GM19467 (cell line): ENCODE measurements around the gene HTT-AS.

Source experiments
- ATAC-seq: cut with Tn5 transposase; IDR thresholded peaks from one replicate; pipeline ENCODE4 v1.9.1; 2021; ENCODE audit warnings: mild to moderate bottlenecking, moderate library complexity; ENCODE audit not compliant: unreplicated experiment

Gene HTT-AS

DNA sequence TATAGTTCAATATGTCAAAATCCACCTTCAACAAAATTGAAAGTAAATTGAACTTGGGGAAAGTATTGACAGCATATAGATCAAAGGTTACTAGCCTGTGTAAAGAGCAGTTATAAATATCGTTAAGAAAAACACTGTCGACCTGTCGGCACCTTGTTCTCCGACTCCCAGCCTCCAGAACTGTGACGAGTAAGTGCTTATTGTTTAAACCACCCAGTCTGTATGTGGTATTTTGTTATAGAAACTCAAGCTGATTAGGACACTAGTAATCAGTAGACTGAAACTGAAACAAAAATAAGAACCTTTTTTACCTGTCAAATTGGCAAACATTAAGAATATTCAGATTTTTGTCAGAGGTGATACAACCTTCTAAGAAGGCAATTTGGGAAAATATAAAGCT, 17.1 kb upstream of the HTT-AS start:
- ATAC-seq = no peak

GRCh38 chr4:3087115-3087797, 12.9 kb upstream of the HTT-AS start:
- ATAC-seq = no peak

DNA sequence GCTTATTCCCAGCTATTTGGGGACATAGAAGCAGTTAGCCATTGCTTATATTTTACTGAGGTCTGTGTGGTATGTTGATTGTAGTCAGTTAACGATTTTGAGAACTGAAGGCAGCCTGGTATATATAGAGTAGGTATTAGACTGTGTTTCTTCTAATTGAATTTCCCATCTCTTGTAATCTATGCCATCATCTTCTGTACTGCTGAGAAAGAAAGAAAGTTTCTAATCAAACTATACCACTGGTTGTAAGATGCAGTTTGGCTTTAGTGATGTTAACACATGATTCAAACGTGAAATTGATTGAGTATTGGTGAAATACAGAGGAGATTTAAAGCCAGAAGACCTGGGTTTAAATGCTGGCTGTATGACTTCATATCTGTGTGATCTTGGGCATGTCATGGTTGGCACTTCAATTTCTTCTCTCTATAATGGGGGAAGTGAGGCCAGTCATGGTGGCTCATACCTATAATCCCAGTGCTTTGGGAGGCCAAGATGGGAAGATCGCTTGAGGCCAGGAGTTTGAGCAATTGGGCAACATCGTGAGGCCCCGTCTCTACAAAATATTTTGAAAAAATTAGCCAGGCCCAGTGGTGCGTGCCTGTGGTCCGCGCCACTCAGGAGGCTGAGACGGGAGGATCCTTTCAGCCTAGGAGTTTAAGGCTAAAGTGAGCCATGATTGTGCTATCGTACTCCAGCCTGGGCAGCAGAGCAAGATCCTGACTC, 11.8 kb upstream of the HTT-AS start:
- ATAC-seq = no peak

DNA sequence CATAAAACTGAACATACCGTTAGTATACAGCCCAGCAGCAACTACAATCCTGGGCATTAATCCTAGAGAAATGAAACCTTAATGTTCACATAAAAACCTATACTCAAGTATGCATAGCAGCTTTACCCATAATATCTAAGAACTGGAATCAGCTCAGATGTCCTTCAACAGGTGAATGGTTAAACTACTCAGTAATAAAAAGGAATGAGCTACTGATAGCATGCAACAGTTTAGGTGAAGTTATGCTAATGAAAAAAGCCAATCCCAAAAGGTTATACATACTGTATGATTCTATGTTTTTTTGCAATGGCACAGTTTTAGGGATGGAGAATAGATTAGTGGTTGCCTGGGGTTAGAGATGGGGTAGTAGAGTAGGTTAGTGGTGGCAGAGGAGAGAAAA, 9.4 kb upstream of the HTT-AS start:
- ATAC-seq = no peak

GRCh38 chr4:3082925-3083515, 8.7 kb upstream of the HTT-AS start:
- no peak for ATAC-seq

DNA sequence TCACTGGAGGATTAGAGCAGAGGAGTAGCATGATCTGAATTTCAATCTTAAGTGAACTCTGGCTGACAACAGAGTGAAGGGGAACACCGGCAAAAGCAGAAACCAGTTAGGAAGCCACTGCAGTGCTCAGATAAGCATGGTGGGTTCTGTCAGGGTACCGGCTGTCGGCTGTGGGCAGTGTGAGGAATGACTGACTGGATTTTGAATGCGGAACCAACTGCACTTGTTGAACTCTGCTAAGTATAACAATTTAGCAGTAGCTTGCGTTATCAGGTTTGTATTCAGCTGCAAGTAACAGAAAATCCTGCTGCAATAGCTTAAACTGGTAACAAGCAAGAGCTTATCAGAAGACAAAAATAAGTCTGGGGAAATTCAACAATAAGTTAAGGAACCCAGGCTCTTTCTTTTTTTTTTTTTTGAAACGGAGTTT, 5.4 kb upstream of the HTT-AS start:
- no peak for ATAC-seq

DNA sequence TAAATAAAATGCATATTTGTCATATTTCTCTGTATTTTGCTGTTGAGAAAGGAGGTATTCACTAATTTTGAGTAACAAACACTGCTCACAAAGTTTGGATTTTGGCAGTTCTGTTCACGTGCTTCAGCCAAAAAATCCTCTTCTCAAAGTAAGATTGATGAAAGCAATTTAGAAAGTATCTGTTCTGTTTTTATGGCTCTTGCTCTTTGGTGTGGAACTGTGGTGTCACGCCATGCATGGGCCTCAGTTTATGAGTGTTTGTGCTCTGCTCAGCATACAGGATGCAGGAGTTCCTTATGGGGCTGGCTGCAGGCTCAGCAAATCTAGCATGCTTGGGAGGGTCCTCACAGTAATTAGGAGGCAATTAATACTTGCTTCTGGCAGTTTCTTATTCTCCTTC, 3.5 kb upstream of the HTT-AS start:
- peak; percentile 36 for ATAC-seq

GRCh38 chr4:3075652-3075981, 1.3 kb upstream of the HTT-AS start:
- no peak for ATAC-seq

DNA sequence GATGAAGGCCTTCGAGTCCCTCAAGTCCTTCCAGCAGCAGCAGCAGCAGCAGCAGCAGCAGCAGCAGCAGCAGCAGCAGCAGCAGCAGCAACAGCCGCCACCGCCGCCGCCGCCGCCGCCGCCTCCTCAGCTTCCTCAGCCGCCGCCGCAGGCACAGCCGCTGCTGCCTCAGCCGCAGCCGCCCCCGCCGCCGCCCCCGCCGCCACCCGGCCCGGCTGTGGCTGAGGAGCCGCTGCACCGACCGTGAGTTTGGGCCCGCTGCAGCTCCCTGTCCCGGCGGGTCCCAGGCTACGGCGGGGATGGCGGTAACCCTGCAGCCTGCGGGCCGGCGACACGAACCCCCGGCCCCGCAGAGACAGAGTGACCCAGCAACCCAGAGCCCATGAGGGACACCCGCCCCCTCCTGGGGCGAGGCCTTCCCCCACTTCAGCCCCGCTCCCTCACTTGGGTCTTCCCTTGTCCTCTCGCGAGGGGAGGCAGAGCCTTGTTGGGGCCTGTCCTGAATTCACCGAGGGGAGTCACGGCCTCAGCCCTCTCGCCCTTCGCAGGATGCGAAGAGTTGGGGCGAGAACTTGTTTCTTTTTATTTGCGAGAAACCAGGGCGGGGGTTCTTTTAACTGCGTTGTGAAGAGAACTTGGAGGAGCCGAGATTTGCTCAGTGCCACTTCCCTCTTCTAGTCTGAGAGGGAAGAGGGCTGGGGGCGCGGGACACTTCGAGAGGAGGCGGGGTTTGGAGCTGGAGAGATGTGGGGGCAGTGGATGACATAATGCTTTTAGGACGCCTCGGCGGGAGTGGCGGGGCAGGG, 711 bp upstream of the HTT-AS start:
- ATAC-seq = no peak

- peak; percentile 18 for ATAC-seq
Observed at GRCh38 chr4:3073158-3074077, 920 bp downstream of the HTT-AS start.

GRCh38 chr4:3071811-3072210, 2.5 kb downstream of the HTT-AS start:
- ATAC-seq = no peak

- no peak for ATAC-seq
Observed at GRCh38 chr4:3070709-3071500, 3.4 kb downstream of the HTT-AS start.

GRCh38 chr4:3069661-3070199, 4.6 kb downstream of the HTT-AS start:
- no peak for ATAC-seq

DNA sequence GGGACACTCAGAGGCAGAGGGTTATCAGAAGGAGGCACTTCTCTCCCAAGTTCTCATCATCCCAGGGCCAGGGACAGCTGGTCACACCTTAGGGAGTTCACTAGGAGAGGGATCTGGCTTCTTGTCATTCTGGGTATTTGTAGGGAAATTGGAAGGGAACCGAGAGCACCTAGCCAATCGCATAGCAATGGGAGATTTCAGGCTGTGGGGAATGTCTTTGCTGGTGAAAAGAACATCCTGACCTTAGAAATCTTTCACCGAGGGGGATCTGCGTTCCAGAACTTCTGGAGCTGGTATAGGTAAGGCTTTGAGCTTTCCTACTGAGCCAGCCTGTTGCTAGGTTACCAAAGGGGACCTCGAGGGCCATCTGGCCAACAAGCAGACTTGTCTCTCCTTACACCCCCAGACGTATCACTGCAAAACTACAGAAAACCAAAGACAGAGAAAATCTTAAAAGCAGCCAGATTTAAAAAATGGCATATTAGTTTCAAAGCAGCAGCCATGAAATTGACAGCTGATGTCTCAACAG, 6.8 kb downstream of the HTT-AS start:
- no peak for ATAC-seq

- no peak for ATAC-seq
Observed at GRCh38 chr4:3066836-3067400, 7.4 kb downstream of the HTT-AS start.

- no peak for ATAC-seq
Observed at GRCh38 chr4:3065551-3065950, 8.8 kb downstream of the HTT-AS start.

DNA sequence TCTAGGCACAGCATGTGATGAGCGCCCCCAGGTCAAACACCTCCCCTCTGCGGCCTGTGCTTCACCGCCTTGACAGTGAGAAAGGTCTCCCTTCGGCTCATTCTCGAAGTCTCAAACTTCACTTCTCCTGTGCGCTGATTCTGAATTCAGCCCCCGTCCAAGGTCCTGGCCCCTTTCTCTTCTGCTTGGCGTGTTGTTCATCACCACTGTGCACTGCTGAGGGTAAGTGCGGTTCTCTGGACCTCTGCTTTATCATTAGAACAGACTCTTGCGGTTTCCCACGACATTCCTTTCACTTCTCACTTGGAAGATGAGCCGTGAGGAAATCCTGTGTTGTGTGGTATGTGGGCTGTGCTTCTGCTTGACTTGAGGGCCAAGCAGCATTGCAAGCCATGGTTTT, 11.9 kb downstream of the HTT-AS start:
- ATAC-seq = no peak

DNA sequence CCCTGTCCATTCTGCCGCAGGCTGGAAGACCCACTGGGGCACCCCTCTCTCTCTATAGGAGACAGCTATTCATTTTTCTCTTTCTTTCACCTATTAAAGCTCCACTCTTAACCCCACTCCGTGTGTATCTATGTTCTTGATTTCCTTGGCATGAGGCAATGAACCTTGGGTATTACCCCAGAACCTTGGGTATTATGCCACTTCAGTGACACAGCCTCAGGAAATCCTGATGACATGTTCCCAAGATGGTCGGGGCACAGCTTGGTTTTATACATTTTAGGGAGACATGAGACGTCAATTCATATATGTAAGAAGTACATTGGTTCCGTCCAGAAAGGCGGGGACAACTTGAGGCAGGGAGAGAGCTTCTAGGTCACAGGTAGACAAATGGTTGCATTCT, 13.4 kb downstream of the HTT-AS start:
- no peak for ATAC-seq

DNA sequence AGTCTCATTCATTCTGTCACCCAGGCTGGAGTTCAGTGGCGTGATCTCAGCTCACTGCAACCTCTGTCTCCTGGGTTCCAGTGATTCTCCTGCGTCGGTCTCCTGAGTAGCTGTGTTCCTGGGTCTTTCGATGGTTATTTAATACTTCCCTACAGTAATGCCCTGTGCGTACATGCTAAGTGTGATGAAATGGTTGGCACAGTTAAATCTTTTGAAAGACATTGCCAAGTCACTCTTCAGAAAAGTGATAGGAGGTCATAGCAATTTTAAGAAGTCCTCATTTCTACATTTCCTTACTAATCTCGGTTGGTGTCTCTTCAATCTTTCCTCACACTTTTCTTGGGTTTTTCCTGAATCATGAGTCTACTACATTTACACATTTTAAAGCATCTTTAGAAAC, 14.4 kb downstream of the HTT-AS start:
- no peak for ATAC-seq
